A549 (cell line): ENCODE measurements around the gene BCAT1. TPM values are rescaled to one million over a fixed set of nuclear protein-coding genes. Genes with fewer than 3 reads are reported as not detected.

Experiments used
- ATAC-seq, 2 experiments: fragments of 200-7000 bp in 1 of 2; fragments of >200 bp in 1 of 2; cut with Nextera tagmentation in 1 of 2; cut with Tn5 transposase in 1 of 2; 3 replicates each; pipeline versions ENCODE4 v1.8.0 to v1.9.1; 2018 to 2020; ENCODE audit warnings: mild to moderate bottlenecking in 1 of 2, moderate library complexity in 1 of 2
- CTCF ChIA-PET: fragments of 300-600 bp; sonication (Branson Sonifier 250); formaldehyde crosslinking; extraction: SDS; loops from one replicate; lab custom pipeline; 2021; ENCODE audit warnings: antibody characterized with exemption, inconsistent platforms; lab: Yijun Ruan, JAX
- POLR2A ChIA-PET: fragments of 350-600 bp; formaldehyde crosslinking; extraction: SDS; loops from one replicate; lab custom pipeline; 2021; ENCODE audit warnings: antibody characterized with exemption, inconsistent platforms; lab: Yijun Ruan, JAX
- DNase-seq, 2 experiments: peaks; one replicate each; pipeline versions ENCODE4 v3.0.0 to v3.0.0-alpha.2; 2011 to 2016; ENCODE audit warnings: low read depth in 1 of 2, low spot score in 1 of 2
- FAIRE-seq: peaks from 2 replicates; lab custom pipeline; 2011; peaks lifted over from hg19 to GRCh38; lab: Jason Lieb, UNC
- H3K27ac ChIP-seq, 2 experiments: fragments of >200 bp; sonication (Bioruptor Twin); formaldehyde crosslinking; 3 replicates each; pipeline ENCODE4 v1.5.1; 2016 to 2017
- H3K4me1 ChIP-seq: fragments of >200 bp; sonication (Bioruptor Twin); formaldehyde crosslinking; 3 replicates; pipeline ENCODE4 v1.6.1; 2016
- H3K4me2 ChIP-seq: fragments of >200 bp; sonication (Bioruptor Twin); formaldehyde crosslinking; 3 replicates; pipeline ENCODE4 v1.6.1; 2016
- H3K4me3 ChIP-seq: fragments of >200 bp; sonication (Bioruptor Twin); formaldehyde crosslinking; 3 replicates; pipeline ENCODE4 v1.5.1; 2016
- H3K9me3 ChIP-seq: fragments of >200 bp; sonication (Bioruptor Twin); formaldehyde crosslinking; 3 replicates; pipeline ENCODE4 v1.6.1; 2016
- BCL3 ChIP-seq: fragments of >200 bp; sonication (Bioruptor Twin); formaldehyde crosslinking; IDR thresholded peaks from 3 replicates; pipeline ENCODE4 v1.6.1; 2016
- E2F6 ChIP-seq: IDR thresholded peaks from 2 replicates; pipeline ENCODE4 v1.6.1; 2012; ENCODE audit warnings: low read depth, borderline replicate concordance
- ELK1 ChIP-seq: fragments of 150-350 bp; IDR thresholded peaks from 2 replicates; pipeline ENCODE4 v1.6.1; 2014; ENCODE audit warnings: low read depth, mild to moderate bottlenecking, low read length
- FOSB ChIP-seq: fragments of 250-450 bp; sonication (Bioruptor Pico); IDR thresholded peaks from 2 replicates; pipeline ENCODE4 v1.5.0; 2020; ENCODE audit warnings: mild to moderate bottlenecking, moderate library complexity
- FOXS1 ChIP-seq: fragments of 250-450 bp; sonication (Bioruptor Pico); IDR thresholded peaks from 2 replicates; pipeline ENCODE4 v1.5.0; 2020; ENCODE audit warnings: mild to moderate bottlenecking, moderate library complexity
- HDAC2 ChIP-seq: fragments of 200-600 bp; sonication (generic); IDR thresholded peaks from 2 replicates; pipeline ENCODE4 v1.6.1; 2016
- HOXA7 ChIP-seq: fragments of 250-450 bp; sonication (Bioruptor Pico); IDR thresholded peaks from 2 replicates; pipeline ENCODE4 v1.5.0; 2020; ENCODE audit warnings: mild to moderate bottlenecking, moderate library complexity
- HOXB5 ChIP-seq: fragments of 250-450 bp; sonication (Bioruptor Pico); IDR thresholded peaks from 2 replicates; pipeline ENCODE4 v1.5.0; 2020; ENCODE audit warnings: mild to moderate bottlenecking, moderate library complexity
- KDM5A ChIP-seq: fragments of 200-600 bp; sonication (generic); IDR thresholded peaks from 2 replicates; pipeline ENCODE4 v1.6.1; 2016; ENCODE audit warnings: antibody characterized with exemption, mild to moderate bottlenecking
- MAZ ChIP-seq: fragments of 150-350 bp; IDR thresholded peaks from 2 replicates; pipeline ENCODE4 v1.6.1; 2014; ENCODE audit warnings: antibody characterized with exemption, low read depth, low read length, borderline replicate concordance
- MYC ChIP-seq: IDR thresholded peaks from 2 replicates; pipeline ENCODE4 v1.6.1; 2012; ENCODE audit warnings: mild to moderate bottlenecking, inconsistent platforms, low read length, improper control_type of control experiment, borderline replicate concordance
- NFE2L2 ChIP-seq: fragments of 150-350 bp; conservative IDR thresholded peaks from 2 replicates; pipeline ENCODE4 v1.6.1; 2014; ENCODE audit warnings: low read length
- PBX3 ChIP-seq: IDR thresholded peaks from 2 replicates; pipeline ENCODE4 v1.6.1; 2012
- POLR2AphosphoS2 ChIP-seq: conservative IDR thresholded peaks from 2 replicates; pipeline ENCODE4 v1.6.1; 2012; ENCODE audit warnings: low read length, improper control_type of control experiment, inconsistent platforms
- RCOR1 ChIP-seq: fragments of 150-350 bp; IDR thresholded peaks from 2 replicates; pipeline ENCODE4 v1.6.1; 2014; ENCODE audit warnings: antibody characterized with exemption, low read length, low read depth
- RNF2 ChIP-seq: fragments of 200-600 bp; sonication (generic); IDR thresholded peaks from 2 replicates; pipeline ENCODE4 v1.6.1; 2016; ENCODE audit warnings: low read depth, mild to moderate bottlenecking, antibody characterized with exemption, moderate library complexity, borderline replicate concordance
- SMC3 ChIP-seq: fragments of >200 bp; sonication (Bioruptor Twin); formaldehyde crosslinking; IDR thresholded peaks from 3 replicates; pipeline ENCODE4 v1.6.1; 2018; ENCODE audit warnings: inconsistent platforms
- SREBF2 ChIP-seq: fragments of 450-650 bp; IDR thresholded peaks from 2 replicates; pipeline ENCODE4 v1.6.1; 2014; ENCODE audit warnings: mild to moderate bottlenecking, moderate library complexity
- USF2 ChIP-seq: fragments of 450-650 bp; IDR thresholded peaks from 2 replicates; pipeline ENCODE4 v1.6.1; 2014; ENCODE audit warnings: antibody characterized with exemption
- ZC3H11A ChIP-seq: fragments of 450-650 bp; IDR thresholded peaks from 2 replicates; pipeline ENCODE4 v1.6.1; 2014; ENCODE audit warnings: antibody characterized with exemption, mild to moderate bottlenecking
- ZFP36 ChIP-seq: fragments of 450-650 bp; IDR thresholded peaks from 2 replicates; pipeline ENCODE4 v1.6.1; 2014; ENCODE audit warnings: borderline replicate concordance; ENCODE audit not compliant: partially characterized antibody
- WGBS: methylation state at CpG from one replicate; pipeline ENCODE4 v1.1.6; 2017; ENCODE audit errors: missing lambda C conversion rate; 5-methylcytosine and 5-hydroxymethylcytosine counted together
- polyA plus RNA-seq, 4 experiments: library from polyadenylated mRNA; depleted of rRNA in 3 of 4; stranded (reverse); fragments of >200 nt; fragmentation: RNase III in 1 of 4; extraction: RNeasy Plus Mini Kit Qiagen cat#74134 plus additional on column Dnase treatment in 1 of 4; gene quantifications; 2 replicates in 3 of 4; 3 replicates in 1 of 4; pipeline ENCODE4 v1.2.3, GENCODE V29; 2011 to 2017

The BCAT1 gene
- polyA plus RNA-seq, 2 of the 4 experiments (the other 2 are of a cell fraction), result 10.5 to 14.6 TPM

- POLR2A ChIA-PET, result no interaction called here
- FAIRE-seq, result no peak
- Histone ChIP-seq H3K4me3 (no peak overlapping the region), H3K27ac (no peak overlapping the region), H3K9me3 (no peaks in the 10 kb centered on the region), H3K4me2 (no peak overlapping the region), H3K4me1 (peaks cover 4% of the 10 kb centered on the region; the same call in 1 of the 3 replicates)
- 74% methylated on average over 3 of the region's 3 CpGs for WGBS
- no peak for DNase-seq
- CTCF ChIA-PET, result interaction anchor here (2.8 kb wide), 1 partner anchor 8 kb away, joined by 8 read pairs; no protein-coding TSS in a partner anchor
- ATAC-seq, result no peak
- TF ChIP-seq E2F6, result no peak
- TF ChIP-seq SMC3, result no peak
- TF ChIP-seq ELK1, result no peak
- TF ChIP-seq POLR2AphosphoS2, result no peak
- TF ChIP-seq FOXS1 (CRISPR knock-in tag), result no peak
- TF ChIP-seq MAZ, result no peak
- no peak for TF ChIP-seq USF2
- no peak for TF ChIP-seq ZFP36
- TF ChIP-seq FOSB (CRISPR knock-in tag), result no peak
- no peak for TF ChIP-seq HDAC2
- TF ChIP-seq ZC3H11A, result no peak
- no peak for TF ChIP-seq SREBF2
- TF ChIP-seq RCOR1, result no peak
- TF ChIP-seq PBX3, result no peak
- no peak for TF ChIP-seq RNF2
- no peak for TF ChIP-seq HOXB5 (CRISPR knock-in tag)
Measured at GRCh38 chr12:24851341-24851740, 97.6 kb downstream of the BCAT1 start.

- 27% methylated on average over 3 of the region's 3 CpGs for WGBS
- Histone ChIP-seq H3K4me2 (no peak overlapping the region), H3K27ac (no peak overlapping the region), H3K4me1 (peaks cover 4% of the 10 kb centered on the region; the same call in 1 of the 3 replicates), H3K4me3 (no peak overlapping the region), H3K9me3 (no peaks in the 10 kb centered on the region)
- ATAC-seq (no peak), DNase-seq (no peak), FAIRE-seq (no peak)
- ChIA-PET POLR2A (no interaction called here), CTCF (no interaction called here)
- TF ChIP-seq MYC, result no peak
- no peak for TF ChIP-seq RCOR1
- TF ChIP-seq KDM5A, result no peak
- no peak for TF ChIP-seq FOXS1 (CRISPR knock-in tag)
- no peak for TF ChIP-seq HOXB5 (CRISPR knock-in tag)
- TF ChIP-seq BCL3, result no peak
- no peak for TF ChIP-seq HOXA7 (CRISPR knock-in tag)
- TF ChIP-seq NFE2L2, result no peak
Measured at GRCh38 chr12:24850496-24850895, 98.4 kb downstream of the BCAT1 start.
